NT2/D1 (cell line): ENCODE data around the gene MC2R.

Experiments
- SUZ12 ChIP-seq: IDR thresholded peaks from 2 replicates; pipeline ENCODE4 v1.6.1; 2011; ENCODE audit not compliant: insufficient read length, insufficient read depth; ENCODE audit errors: extremely low read depth
- YY1 ChIP-seq: IDR thresholded peaks from 2 replicates; pipeline ENCODE4 v1.6.1; 2011; ENCODE audit not compliant: insufficient read length, insufficient read depth
- ZNF274 ChIP-seq: IDR thresholded peaks from 2 replicates; pipeline ENCODE4 v1.6.1; 2011; ENCODE audit warnings: mild to moderate bottlenecking, low read depth, low read length

GRCh38 chr18:13913205-13913604 is 2.1 kb downstream of the MC2R start:
- no peak for TF ChIP-seq YY1
- no peak for TF ChIP-seq ZNF274
- no peak for TF ChIP-seq SUZ12
